Suprapubic skin (tissue), 4 donors: ENCODE data around the gene DAAM1.

Experiments
- CTCF ChIP-seq, 2 donors: fragments of 200-600 bp in 1 of 2; fragments of 450-650 bp in 1 of 2; sonication (generic) in 1 of 2; IDR thresholded peaks; one replicate each; pipeline ENCODE4 v1.5.1; 2016 to 2019; ENCODE audit warnings: antibody characterized with exemption in 2 of 2, mild to moderate bottlenecking in 1 of 2, moderate library complexity in 1 of 2
- EP300 ChIP-seq: sonication (generic); formaldehyde crosslinking; IDR thresholded peaks from one replicate; pipeline ENCODE4 v1.6.1; 2017; ENCODE audit warnings: antibody characterized with exemption
- POLR2A ChIP-seq, 2 donors: fragments of 450-650 bp; IDR thresholded peaks; one replicate each; pipeline ENCODE4 v1.6.1; 2017; ENCODE audit warnings: antibody characterized with exemption in 2 of 2, mild to moderate bottlenecking in 2 of 2, moderate library complexity in 2 of 2
- POLR2AphosphoS5 ChIP-seq, 3 donors: sonication (generic); formaldehyde crosslinking; IDR thresholded peaks; one replicate each; pipeline ENCODE4 v1.6.1; 2017; ENCODE audit warnings: antibody characterized with exemption in 3 of 3

GRCh38 chr14:59317346-59317745 is 128.9 kb downstream of the DAAM1 start:
- no peak for TF ChIP-seq CTCF (IDR thresholded peaks at IDR 0.05)
- TF ChIP-seq POLR2A (IDR thresholded peaks at IDR 0.05): no peak
- no peak for TF ChIP-seq POLR2AphosphoS5 (IDR thresholded peaks at IDR 0.05)
- no peak for TF ChIP-seq EP300
